CD4-positive, alpha-beta T cell treated with Interleukin-10 for 1 hour (primary cell): ENCODE data around the gene TXNRD2.
"Not testable (repeated sequence)": the region's sequence is repeated elsewhere in the genome, so short reads cannot be mapped to it uniquely, and the experiment has no call there.

Experiments used
- DNase-seq: peaks from one replicate; pipeline ENCODE4 v3.0.0-alpha.2; 2020

Gene TXNRD2

GRCh38 chr22:19943082-19944026 is 1.7 kb upstream of the TXNRD2 start:
- no peak for DNase-seq

GRCh38 chr22:19942157-19943081 is 801 bp upstream of the TXNRD2 start:
- peak; percentile 9 for DNase-seq

GRCh38 chr22:19940536-19941364 is 868 bp downstream of the TXNRD2 start:
- DNase-seq = no peak

GRCh38 chr22:19937616-19938473 is 3.8 kb downstream of the TXNRD2 start:
- no peak for DNase-seq

GRCh38 chr22:19936513-19936912 is 5.1 kb downstream of the TXNRD2 start:
- no peak for DNase-seq

- DNase-seq = not testable (repeated sequence)
Measured at GRCh38 chr22:19935123-19935718, 6.4 kb downstream of the TXNRD2 start.

- DNase-seq = no peak
Measured at GRCh38 chr22:19933341-19934241, 8.0 kb downstream of the TXNRD2 start.

GRCh38 chr22:19932367-19933206 is 9.0 kb downstream of the TXNRD2 start:
- no peak for DNase-seq

GRCh38 chr22:19931514-19931913 is 10.1 kb downstream of the TXNRD2 start:
- DNase-seq = no peak

GRCh38 chr22:19930551-19931486 is 10.8 kb downstream of the TXNRD2 start:
- no peak for DNase-seq

GRCh38 chr22:19929586-19930550 is 11.8 kb downstream of the TXNRD2 start:
- no peak for DNase-seq

- DNase-seq = no peak
Measured at GRCh38 chr22:19928207-19928606, 13.4 kb downstream of the TXNRD2 start.

GRCh38 chr22:19927696-19928095 is 13.9 kb downstream of the TXNRD2 start:
- DNase-seq = no peak

- DNase-seq = not testable (repeated sequence)
Measured at GRCh38 chr22:19926028-19926427, 15.6 kb downstream of the TXNRD2 start.

GRCh38 chr22:19923914-19924513 is 17.6 kb downstream of the TXNRD2 start:
- DNase-seq = no peak

- DNase-seq = no peak
Measured at GRCh38 chr22:19921544-19922081, 20.0 kb downstream of the TXNRD2 start.
